ENCODE measurements around the gene OR6K2.
"Not testable (repeated sequence)": the region's sequence is repeated elsewhere in the genome, so short reads cannot be mapped to it uniquely, and the experiment has no call there.

OR6K2 gene

GRCh38 chr1:158706096-158706495, 5.6 kb upstream of the OR6K2 start:
- no peak for TF ChIP-seq JUND (IDR thresholded peaks at IDR 0.05; ENCODE audit: low read depth)
- in situ Hi-C loops (cut with HindIII; ENCODE audit: low pct_unique_long_range_greater_than_20kb, low sequenced_read_pairs) = no loop called here
- DNase-seq (ENCODE audit: low read depth in 1 of 2, low spot score in 1 of 2) = no peak

GRCh38 chr1:158694596-158694995, 5.9 kb downstream of the OR6K2 start:
- DNase-seq (ENCODE audit: low read depth in 1 of 2, low spot score in 1 of 2) = no peak
- TF ChIP-seq JUND (IDR thresholded peaks at IDR 0.05; ENCODE audit: low read depth) = no peak
- in situ Hi-C loops (cut with HindIII; ENCODE audit: low pct_unique_long_range_greater_than_20kb, low sequenced_read_pairs) = no loop called here

GRCh38 chr1:158692356-158692755, 8.1 kb downstream of the OR6K2 start:
- DNase-seq (ENCODE audit: low read depth in 1 of 2, low spot score in 1 of 2) = no peak
- no peak for TF ChIP-seq JUND (IDR thresholded peaks at IDR 0.05; ENCODE audit: low read depth)
- in situ Hi-C loops (cut with HindIII; ENCODE audit: low pct_unique_long_range_greater_than_20kb, low sequenced_read_pairs) = no loop called here

- DNase-seq (ENCODE audit: low read depth in 1 of 2, low spot score in 1 of 2) = no peak
- in situ Hi-C loops (cut with HindIII; ENCODE audit: low pct_unique_long_range_greater_than_20kb, low sequenced_read_pairs) = no loop called here
- no peak for TF ChIP-seq JUND (IDR thresholded peaks at IDR 0.05; ENCODE audit: low read depth)
These were observed 8.5 kb downstream of the OR6K2 start for GRCh38 chr1:158691907-158692306.

- DNase-seq (ENCODE audit: low read depth in 1 of 2, low spot score in 1 of 2); in situ Hi-C loops (cut with HindIII; ENCODE audit: low pct_unique_long_range_greater_than_20kb, low sequenced_read_pairs): not testable (repeated sequence)
These were observed 9.3 kb downstream of the OR6K2 start for GRCh38 chr1:158691149-158691548.

GRCh38 chr1:158689875-158690274, 10.6 kb downstream of the OR6K2 start:
- DNase-seq (ENCODE audit: low read depth in 1 of 2, low spot score in 1 of 2) = no peak
- no peak for TF ChIP-seq JUND (IDR thresholded peaks at IDR 0.05; ENCODE audit: low read depth)
- in situ Hi-C loops (cut with HindIII; ENCODE audit: low pct_unique_long_range_greater_than_20kb, low sequenced_read_pairs) = no loop called here

- no peak for TF ChIP-seq JUND (IDR thresholded peaks at IDR 0.05; ENCODE audit: low read depth)
- in situ Hi-C loops (cut with HindIII; ENCODE audit: low pct_unique_long_range_greater_than_20kb, low sequenced_read_pairs) = no loop called here
- DNase-seq (ENCODE audit: low read depth in 1 of 2, low spot score in 1 of 2) = no peak
These were observed 11.3 kb downstream of the OR6K2 start for GRCh38 chr1:158689110-158689509.

GRCh38 chr1:158688343-158688742, 12.1 kb downstream of the OR6K2 start:
- in situ Hi-C loops (cut with HindIII; ENCODE audit: low pct_unique_long_range_greater_than_20kb, low sequenced_read_pairs); DNase-seq (ENCODE audit: low read depth in 1 of 2, low spot score in 1 of 2): not testable (repeated sequence)

GRCh38 chr1:158687037-158687436, 13.4 kb downstream of the OR6K2 start:
- in situ Hi-C loops (cut with HindIII; ENCODE audit: low pct_unique_long_range_greater_than_20kb, low sequenced_read_pairs) = no loop called here
- DNase-seq (ENCODE audit: low read depth in 1 of 2, low spot score in 1 of 2) = no peak
- TF ChIP-seq JUND (IDR thresholded peaks at IDR 0.05; ENCODE audit: low read depth) = no peak

GRCh38 chr1:158686111-158687009, 14.1 kb downstream of the OR6K2 start, which contains the start of gene SPTA1:
Gene SPTA1, minus strand, starts transcription at chr1:158686715. Its CDS starts 198 bp downstream, at chr1:158686517.
- DNase-seq (ENCODE audit: low read depth in 1 of 2, low spot score in 1 of 2) = no peak
- no peak for TF ChIP-seq JUND (IDR thresholded peaks at IDR 0.05; ENCODE audit: low read depth)
- in situ Hi-C loops (cut with HindIII; ENCODE audit: low pct_unique_long_range_greater_than_20kb, low sequenced_read_pairs) = no loop called here

GRCh38 chr1:158685085-158685484, 15.4 kb downstream of the OR6K2 start:
- no peak for TF ChIP-seq JUND (IDR thresholded peaks at IDR 0.05; ENCODE audit: low read depth)
- DNase-seq (ENCODE audit: low read depth in 1 of 2, low spot score in 1 of 2) = no peak
- in situ Hi-C loops (cut with HindIII; ENCODE audit: low pct_unique_long_range_greater_than_20kb, low sequenced_read_pairs) = no loop called here

- no peak for TF ChIP-seq JUND (IDR thresholded peaks at IDR 0.05; ENCODE audit: low read depth)
- no peak for DNase-seq (ENCODE audit: low read depth in 1 of 2, low spot score in 1 of 2)
- in situ Hi-C loops (cut with HindIII; ENCODE audit: low pct_unique_long_range_greater_than_20kb, low sequenced_read_pairs) = no loop called here
These were observed 18.8 kb downstream of the OR6K2 start for GRCh38 chr1:158681606-158682005.

GRCh38 chr1:158679289-158679688, 21.2 kb downstream of the OR6K2 start:
- TF ChIP-seq JUND (IDR thresholded peaks at IDR 0.05; ENCODE audit: low read depth) = no peak
- in situ Hi-C loops (cut with HindIII; ENCODE audit: low pct_unique_long_range_greater_than_20kb, low sequenced_read_pairs) = no loop called here
- no peak for DNase-seq (ENCODE audit: low read depth in 1 of 2, low spot score in 1 of 2)

Data from T47D (cell line).